HL-60/S4 treated with phorbol 12-myristate 13-acetate at 8.2 ng/mL for 4 days and 3 days (cell line): Measurements from ENCODE around the gene NHLRC4.
"Not testable (repeated sequence)": the region's sequence is repeated elsewhere in the genome, so short reads cannot be mapped to it uniquely, and the experiment has no call there.

Experiments used
- in situ Hi-C: fragments of 300-500 bp; cut with MboI; formaldehyde crosslinking; loops from 2 replicates; pipeline ENCODE4 v1.15.0; 2022; ENCODE audit warnings: low sequenced_read_pairs

The NHLRC4 gene

DNA sequence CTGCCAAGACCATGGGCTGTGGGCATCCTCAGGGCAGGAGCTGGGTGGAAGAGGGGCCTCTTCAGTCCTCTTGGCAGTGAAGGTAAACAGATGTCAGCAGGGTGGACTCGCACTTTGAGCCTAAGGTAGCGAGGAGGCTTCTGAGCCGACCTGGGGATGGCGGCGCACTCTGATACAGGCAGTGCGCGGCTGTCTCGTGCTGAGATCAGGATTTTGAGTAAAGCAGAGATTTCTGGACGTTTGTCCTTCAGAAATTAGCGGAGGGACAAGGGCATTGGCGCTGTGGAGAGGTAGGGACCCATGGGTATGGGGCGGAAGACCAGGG lies 29.9 kb downstream of the NHLRC4 start:
- in situ Hi-C loops = no loop called here

DNA sequence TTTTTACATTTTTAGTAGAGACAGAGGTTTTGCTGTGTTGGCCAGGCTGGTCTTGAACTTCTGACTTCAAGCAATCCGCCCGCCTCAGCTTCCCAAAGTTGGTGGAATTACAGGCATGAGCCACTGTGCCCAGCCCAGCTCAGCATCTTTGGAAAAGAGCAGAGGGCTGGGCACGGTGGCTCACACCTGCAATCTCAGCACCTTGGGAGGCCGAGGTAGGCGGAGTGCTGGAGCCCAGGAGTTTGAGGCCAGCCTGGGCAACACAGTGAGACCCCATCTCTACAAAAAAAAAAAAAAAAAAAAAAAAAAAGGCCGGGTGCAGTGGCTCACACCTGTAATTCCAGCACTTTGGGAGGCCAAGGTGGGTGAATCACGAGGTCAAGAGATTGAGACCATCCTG lies 30.9 kb downstream of the NHLRC4 start:
- in situ Hi-C loops = not testable (repeated sequence)

DNA sequence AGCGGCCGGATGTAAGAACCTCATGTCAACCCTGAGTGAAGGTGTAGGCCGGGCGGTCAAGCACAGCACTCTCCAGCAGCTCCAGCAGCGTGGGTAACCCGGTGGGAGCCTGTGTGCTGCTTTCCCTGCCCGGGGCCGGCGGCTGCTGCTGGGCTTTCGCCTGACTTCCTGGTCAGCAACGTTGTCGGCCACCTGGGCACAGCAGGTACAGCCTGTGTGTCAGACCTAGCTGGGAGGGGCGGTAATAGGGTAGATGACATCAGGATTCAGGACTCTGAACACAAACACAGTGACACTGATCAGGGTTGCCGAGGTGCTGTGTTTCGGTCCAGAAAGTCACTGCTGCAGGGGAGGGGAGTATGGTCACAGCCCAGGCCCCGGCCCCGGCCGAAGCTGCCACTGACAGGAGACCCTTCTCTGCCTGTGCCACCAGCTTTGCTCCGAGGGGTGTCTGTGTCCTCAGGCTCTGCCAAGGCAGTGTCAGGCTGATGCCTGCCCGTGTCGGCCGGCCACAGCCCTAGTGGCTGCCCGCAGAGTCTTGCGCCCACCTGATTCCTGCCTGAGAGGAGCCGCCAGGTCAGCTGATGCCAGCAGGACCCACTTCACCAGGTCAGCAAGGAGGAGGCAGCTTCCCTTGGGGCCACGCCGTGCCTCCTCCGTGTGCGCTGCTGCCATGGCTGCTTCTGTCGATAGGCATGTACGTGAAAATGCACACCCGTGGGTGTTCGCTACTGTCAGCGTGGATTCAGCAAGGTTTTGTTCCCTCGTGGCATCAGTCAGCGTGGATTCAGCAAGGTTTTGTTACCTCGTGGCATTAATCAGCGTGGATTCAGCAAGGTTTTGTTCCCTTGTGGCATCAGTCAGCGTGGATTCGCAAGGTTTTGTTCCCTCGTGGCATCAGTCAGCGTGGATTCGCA lies 32.3 kb downstream of the NHLRC4 start:
- in situ Hi-C loops = no loop called here

DNA sequence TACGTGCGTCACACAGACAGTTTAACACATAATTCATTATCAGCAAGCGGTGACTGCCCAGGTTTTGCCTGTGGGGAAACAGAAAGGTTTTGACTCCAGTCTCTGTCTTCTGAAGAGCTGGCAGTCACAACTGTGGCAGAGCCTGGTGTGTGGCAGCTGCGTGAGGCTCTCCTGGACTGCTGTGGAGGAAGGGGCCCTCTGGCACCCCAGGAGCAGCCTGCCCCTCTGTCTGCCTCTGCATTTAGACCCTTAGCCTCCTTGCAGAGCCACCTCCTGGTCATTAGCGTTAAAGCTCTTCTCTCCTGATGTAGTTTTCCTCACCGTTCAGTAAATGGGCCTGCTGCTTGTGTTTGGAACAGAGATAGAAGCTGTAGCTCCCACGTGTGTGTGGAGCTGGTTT lies 34.0 kb downstream of the NHLRC4 start:
- in situ Hi-C loops = no loop called here

DNA sequence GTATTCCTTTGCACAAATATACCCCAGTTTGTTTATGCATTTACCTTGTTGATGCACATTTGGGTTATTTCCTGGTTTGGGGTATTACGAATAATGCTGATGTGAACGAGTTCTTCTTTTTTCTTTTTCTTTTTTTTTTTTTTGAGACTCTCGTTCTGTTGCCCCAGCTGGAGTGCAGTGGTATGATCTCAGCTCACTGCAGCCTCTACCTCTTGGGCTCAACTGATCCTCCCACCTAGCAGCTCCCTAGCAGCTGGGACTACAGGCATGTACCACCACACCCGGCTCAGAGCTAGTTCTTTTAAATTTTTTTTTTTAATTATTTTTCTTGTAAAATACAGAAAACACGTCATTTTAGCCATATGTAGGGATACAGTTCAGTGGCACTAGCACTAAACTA lies 37.1 kb downstream of the NHLRC4 start:
- in situ Hi-C loops = no loop called here

DNA sequence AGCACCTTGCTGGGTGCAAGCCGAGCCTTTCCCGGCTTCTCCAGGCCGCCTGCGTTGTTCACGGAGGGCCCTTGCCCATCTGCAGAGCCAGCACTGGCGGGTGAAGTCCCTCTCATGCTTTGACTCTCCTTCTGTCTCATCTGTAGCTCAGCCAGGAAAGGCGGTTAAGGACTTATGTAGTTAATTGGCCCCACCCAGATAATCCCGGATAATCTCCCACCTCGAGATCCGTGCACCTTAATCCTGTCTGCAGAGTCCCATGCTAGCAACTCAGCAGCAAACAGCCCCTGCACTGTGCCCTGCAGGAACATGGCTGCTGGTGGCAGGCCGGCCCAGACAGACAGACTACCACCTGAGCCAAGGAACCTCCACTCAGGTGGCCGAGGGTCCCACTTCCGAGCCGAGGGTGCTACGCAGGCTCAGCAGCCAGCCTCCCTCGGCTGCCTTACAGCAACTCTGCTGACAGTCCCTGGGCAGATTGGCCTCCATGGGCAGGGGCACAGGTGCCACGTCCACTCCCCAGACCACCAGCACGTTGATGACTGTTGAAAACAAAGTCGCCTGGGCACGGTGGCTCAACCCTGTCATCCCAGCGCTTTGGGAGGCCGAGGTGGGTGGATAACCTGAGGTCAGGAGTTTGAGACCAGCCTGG lies 40.0 kb downstream of the NHLRC4 start:
- in situ Hi-C loops = no loop called here

DNA sequence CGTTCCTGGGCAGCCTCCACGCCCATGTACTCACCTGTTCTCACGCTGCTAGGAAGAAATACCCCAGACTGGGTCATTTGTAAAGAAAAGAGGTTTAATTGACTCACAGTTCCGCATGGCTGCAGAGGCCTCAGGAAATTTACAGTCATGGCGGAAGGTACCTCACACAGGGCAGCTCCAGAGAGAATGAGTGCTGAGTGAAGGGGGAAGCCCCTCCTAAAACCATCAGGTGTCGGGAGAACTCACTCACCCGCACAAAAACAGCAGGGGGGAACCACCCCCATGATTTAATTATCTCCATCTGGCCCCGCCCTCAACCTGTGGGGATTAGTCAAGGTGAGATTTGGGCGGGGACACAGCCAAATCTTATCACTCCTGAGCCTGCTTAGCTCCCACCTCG lies 41.2 kb downstream of the NHLRC4 start:
- in situ Hi-C loops = no loop called here

DNA sequence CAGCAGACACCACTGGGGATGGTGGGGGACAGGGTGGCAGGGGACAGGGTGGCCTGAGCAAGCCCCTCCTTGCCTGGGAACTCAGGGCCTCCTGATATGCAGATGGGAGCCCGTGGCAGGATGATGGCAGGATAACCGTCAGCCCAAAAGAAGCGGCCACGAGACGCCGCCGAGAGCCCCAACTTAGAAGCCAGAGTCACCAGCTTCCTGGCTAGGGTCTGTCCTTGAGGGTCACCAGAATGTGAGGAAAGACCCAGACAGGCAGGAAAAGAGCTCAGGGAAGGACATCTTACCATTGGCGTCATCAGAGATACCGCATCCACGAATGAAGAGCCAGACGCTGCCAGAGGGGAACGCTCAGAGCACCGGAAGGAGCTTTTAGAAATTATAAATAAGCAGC lies 42.5 kb downstream of the NHLRC4 start:
- in situ Hi-C loops = no loop called here

DNA sequence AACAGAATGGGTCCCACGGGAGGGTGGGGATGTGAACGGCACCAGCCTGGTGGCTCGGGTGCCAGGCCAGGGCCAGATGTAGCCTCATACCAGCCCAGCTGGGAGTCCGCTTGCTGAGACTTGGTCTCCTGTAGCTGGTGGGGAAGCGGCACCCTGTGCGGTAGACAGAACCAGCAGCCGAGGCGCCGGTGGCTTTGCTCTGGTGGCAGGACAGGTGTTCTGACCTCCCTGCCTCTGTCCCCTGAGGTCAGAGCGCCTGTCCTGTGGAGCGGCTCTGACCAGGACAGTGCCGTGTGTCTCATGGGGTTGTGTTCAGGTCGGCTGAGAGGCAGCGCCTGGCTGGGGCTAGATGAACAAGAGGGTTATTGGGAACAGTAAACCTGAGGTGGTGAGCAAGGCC lies 43.2 kb downstream of the NHLRC4 start:
- in situ Hi-C loops = no loop called here

DNA sequence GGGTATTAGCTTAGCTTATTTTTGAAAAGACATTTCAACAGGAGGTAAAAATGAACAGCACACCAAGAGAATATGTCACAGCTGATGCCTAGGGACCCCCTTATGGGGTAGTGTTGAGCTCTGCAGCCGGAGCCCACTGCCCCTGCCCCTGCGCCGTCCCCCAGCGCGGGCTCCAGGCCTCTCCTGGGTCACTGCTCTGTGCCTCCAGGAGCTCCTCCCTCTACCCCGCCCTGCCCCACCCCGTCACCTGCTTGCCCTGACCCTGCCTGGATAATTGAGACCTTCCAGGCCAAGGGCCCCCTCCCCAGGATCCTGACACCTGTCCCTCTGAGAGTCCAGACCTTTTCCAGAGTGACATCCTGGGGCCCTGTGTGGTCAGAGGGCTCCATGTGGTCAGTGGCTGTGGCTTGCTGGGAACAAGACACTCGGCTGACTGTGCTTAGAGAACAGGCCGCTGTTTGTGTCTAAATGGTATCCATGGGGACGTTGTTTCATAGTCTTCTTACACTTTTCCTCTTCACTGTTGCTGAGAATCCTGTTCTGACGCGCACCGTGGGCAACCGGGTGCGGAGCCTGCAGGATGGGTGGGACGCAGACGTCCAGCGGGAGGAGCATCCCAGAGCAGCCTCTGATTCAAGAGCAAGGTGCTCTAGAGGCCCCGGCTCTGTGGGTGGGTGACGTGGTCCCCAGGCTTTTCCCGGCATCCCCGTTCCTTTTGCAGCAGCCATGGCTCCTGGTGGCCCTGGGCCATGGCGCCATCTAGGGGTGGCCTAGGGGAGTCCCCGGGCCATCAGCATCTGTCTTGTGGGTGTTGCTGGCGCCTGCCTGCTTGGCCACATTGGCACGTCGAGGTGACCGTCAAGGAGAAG lies 43.9 kb downstream of the NHLRC4 start:
- in situ Hi-C loops = no loop called here

DNA sequence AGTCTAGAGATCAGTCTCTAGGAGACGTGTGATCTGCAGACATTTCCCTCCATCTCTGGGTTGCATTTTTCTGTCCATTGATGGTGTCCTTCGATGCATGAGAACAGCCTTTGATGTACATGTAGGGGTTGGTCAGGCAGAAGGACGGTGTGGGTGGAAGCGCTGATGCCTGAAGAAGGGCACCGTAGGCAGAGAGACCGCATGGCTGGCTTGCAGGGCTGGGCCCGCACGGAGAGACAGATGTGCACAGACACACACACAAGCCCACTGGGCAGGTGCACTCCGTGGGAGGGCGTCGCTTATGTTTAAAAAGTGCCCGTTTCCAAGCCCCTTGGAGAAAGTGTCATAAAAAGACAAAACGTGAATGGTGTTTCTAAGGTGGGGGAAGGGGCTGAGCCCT lies 48.3 kb downstream of the NHLRC4 start:
- in situ Hi-C loops = no loop called here

DNA sequence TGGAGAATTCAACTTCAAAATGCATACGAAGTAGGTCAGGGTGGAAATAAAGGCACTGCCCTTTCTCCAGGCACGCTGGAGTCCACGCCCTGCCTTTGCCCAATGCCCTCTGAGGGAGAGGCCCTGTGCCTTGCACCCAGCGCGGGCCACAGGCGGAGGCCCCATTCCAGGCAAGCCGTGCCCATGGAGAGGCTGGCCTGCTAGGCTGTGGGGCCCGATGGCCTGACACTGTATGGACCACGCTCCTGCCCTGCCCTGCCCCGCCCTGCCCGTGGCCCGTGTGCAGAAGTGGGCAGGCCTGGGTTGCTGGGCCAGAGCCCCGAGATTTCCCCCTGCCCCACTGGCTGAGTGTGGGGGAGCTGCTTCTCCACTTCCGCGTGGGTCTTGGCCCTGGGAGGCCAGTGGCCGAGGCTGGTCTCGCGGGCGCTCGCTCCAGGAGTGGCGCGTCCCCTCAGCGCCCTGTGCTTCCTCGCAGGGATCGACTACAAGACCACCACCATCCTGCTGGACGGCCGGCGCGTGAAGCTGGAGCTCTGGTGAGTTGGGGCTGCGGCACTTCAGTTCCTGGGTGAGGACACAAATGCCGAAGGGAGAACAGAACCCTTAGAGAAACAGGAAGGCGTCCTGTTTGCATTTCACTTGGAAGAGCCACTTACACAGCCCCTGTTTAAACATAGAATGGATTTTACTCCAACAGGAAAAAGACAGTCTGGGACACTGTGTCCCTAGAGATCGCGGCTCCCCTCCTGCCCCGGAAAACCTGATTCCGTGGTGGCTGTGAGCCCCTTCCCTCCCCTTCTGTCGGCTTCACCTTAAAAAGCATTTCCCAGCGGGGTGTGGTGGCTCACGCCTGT lies 50.2 kb downstream of the NHLRC4 start:
- in situ Hi-C loops = no loop called here

DNA sequence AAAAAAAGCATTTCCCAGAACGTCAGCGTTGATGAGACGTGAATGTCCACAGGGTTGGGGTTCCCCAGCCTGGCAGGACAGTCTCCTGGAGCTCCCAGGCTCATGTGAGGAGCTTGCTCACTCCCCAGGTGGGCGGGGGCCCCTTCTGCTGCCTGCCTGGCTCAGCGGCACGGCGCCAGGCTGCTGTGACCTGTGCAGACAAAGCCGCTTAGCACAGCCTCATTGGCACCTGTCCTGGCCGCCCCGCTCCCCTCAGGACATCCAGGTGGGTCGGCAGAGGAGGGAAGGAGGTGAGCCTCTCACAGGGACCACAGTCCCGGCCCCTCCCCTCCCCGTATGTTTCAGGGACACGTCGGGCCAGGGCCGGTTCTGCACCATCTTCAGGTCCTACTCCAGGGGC lies 51.0 kb downstream of the NHLRC4 start:
- in situ Hi-C loops = no loop called here
